GM21367 (cell line): ENCODE measurements around the gene STK33.
"Not testable (repeated sequence)": the region's sequence is repeated elsewhere in the genome, so short reads cannot be mapped to it uniquely, and the experiment has no call there.

ENCODE experiments used
- ATAC-seq: cut with Tn5 transposase; IDR thresholded peaks from one replicate; pipeline ENCODE4 v1.9.1; 2021; ENCODE audit not compliant: unreplicated experiment

The STK33 gene

DNA sequence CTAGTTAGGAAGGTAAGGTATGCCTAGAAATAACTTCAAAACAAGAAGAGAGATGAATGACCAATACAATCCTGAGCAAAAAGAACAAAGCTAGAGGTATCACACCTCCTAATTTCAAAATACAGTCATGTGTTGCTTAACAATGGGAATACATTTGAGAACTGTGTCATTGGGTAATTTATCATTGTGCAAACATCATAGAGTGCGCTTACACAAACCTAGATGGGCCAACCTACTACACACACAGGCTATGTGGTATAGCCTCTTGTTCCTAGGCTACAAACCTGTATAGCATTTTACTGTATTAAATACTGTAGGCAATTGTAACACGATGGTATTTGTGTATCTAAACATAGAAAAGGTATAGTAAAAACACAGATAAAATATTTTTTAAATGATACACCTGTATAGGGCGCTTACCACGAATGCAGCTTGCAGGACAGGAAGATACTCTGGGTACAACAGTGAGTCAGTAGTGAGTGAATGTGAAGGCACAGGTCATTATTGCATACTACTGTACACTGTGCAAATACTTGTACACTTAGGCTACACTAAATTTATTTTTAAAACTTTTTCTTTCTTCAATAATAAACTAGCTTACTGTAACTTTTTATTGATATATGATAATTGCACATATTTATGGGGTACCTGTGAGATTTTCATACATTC is 48.2 kb downstream of the STK33 start:
- ATAC-seq = no peak

DNA sequence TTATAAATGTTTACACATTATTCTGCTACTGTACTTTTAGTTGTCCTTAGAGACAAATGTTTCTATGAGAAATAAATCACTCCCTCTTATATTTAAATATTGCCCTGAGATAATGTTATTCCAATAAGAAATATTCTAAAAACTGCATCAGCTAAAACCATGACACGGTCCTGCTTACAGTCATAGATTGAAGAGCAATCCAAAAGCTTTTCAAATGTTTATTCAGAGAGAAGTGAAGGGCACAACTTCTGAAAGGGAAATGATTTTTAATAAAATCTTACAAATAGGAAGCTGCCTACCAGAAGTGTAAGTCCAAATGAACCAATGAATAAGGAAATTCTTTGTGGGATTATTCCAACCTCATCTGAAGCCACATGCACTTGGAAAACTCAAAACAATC is 49.2 kb downstream of the STK33 start:
- no peak for ATAC-seq

DNA sequence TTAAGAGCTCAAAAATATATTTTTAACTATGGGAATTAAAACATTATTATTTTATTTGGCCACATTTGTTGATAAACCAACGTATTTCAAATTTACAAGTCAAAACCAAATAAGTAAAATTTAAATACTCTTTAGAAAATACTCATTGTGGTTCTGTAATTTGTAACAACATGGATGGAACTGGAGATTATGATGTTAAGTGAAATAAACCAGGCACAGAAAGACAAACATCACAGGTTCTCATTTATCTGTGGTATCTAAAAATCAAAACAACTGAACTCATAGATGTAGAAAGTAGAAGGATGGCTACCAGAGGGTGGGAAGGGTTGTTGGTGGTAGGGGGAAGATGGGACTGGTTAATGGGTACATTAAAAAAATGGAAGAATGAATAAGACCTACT is 50.8 kb downstream of the STK33 start:
- ATAC-seq = no peak

DNA sequence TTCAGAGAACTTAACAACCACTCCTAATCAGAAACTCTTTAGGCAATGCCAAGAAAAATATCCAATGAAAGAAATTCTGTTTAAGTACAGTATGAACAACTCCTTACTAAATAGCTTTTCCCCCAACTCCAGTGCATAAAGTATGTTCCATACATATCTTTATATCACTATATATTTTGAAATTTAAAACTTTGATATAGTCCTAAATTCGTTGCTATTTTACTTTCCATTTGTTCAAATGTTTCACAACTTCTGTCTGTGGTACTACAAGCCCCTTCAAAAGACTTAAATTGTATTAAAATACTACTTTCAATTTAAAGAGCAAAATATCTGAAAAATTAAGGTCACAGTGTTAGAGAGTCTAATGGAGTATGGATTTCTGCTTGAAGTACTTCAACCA is 52.6 kb downstream of the STK33 start:
- ATAC-seq = no peak

DNA sequence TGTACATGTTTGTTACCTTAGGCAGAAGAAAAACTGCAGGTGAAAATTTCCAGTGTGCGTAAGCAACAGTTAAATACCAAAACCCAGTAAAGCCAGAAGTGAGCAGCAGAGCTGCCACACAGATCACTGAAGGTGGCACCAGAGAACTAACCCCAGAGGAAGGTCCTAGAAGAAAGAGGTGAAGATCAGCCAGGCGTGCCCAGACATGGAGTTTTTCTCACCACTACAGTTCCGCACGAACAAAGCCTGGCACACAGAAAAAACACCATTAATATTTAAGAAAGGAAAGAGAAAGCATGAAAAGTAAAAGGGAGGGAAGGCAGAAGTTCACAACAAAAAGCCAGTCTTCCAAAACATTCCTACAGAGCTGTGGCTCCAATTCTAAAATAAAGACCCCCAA is 60.7 kb downstream of the STK33 start:
- peak; percentile 85 for ATAC-seq

DNA sequence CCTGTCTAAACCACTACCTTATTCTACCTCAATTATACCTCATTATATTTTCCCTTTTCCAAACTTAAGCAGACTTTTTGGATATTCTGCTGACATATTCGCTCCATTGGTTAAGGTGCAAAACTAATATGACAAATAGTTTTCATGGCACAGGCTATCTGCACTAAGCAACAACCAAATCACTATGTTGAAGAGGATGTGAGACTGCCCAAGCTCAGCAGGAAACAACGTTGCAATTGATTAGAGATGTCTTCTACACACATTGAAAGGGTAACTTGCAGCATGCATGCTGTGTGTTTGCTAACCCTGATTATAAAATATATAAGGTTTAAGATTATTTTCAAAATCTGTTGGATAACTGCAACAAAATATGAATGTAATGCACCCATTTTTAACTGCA is 61.6 kb downstream of the STK33 start:
- peak; percentile 67 for ATAC-seq

DNA sequence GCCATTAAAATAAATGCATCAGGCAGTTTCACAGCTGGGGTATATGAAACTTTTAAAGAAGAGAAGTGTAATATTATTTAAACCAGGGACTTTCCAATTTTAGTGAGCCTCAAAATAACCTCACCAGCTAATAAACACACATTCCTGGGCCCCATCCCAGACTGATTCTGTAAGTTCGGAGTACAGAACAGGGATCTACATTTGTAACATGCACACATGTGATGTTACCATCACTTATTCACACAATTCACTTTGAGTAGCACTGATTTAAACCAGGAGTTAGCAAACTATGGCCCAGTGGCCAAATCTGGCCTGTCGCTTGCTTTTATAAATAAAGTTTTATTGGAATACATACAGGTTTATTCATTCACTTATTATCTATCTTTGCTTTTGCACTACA is 62.0 kb downstream of the STK33 start:
- no peak for ATAC-seq

DNA sequence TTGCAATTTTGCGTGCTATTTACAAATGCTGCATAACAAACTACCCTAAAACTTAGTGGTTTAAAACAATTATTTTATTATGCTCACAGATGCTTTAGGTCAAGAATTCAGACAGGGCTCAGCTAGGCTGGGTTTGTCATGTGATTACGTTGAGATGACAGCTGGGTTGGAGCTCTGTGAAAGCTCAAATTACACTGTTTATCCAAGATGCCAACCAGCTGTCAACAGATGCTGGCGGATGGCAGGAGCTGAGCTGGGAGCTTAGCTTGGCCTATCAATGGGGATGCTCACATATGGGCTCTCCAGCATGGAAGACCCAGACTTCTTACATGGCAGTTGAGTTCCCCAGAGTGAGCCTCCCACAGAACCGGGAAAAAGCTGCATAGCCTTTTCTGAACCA is 62.7 kb downstream of the STK33 start:
- ATAC-seq = no peak

DNA sequence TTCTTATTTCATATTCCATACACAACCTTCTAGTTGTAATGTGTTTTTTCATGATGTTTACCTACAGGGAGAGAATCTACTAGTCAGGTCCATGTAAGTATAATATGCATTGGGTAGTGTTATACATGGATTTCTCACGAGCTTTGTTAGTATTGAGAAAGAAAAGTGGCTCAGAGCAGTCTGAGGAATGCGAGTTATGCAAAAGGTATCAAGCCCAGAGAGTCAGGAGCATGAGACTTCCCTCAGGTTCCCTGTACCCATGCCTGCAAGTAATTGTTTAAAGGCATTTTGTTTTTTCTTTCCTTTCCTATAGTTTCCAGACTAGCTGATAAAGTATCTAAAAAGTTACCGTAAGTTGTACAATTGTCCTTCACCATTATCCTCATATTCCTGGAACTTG is 66.1 kb downstream of the STK33 start:
- no peak for ATAC-seq

DNA sequence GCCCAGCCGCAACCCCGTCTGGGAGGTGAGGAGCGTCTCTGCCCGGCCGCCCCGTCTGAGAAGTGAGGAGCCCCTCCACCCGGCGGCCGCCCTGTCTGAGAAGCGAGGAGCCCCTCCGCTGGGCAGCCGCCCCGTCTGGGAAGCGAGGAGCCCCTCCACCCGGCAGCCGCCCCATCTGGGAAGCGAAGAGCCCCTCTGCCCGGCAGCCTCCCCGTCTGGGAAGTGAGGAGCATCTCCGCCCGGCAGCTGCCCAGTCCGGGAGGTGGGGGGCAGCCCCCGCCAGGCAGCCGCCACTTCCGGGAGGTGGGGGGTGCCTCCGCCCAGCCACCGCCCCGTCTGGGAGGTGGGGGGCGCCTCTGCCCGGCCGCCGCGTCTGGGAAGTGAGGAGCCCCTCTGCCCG is 70.6 kb downstream of the STK33 start:
- ATAC-seq = no peak

DNA sequence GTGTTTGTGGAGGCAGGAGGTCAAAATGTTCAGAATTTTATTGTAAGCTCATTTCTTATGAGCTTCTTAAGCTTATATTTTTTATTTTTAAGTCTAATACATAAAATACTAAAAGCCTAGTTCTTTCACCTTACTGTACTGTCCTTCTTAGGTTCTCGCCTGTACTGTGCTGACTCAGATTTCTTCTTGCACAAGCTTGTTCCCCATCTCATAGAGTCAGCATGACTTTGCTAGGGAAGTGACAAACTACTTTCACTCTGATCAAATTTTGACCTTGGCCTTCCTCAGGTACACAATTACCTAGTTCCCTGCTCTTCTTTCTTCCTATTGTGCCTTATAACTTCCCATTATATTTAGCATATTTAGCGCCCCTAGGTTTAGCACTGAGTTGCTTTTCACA is 81.5 kb downstream of the STK33 start:
- no peak for ATAC-seq

DNA sequence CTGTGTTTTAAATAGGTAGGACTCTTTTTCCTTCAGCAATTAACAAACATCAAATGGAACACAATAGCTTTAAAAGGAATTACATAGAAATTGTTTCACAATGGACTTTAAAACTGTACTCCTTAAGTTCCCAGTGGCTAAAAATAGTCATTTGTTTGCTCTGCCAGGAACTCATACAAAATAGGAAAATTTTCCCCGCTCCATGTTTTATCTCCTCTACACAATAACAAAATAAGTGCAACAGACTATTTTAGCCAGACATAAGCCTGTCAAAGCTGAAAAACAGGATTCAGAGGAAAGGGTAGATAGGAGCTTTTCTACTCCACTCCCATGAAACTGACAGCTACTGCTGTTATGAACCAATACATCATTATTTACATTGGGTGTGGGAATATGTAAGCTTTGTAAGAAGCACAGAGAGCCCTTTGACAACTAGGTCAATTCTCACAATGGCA is 90.1 kb downstream of the STK33 start:
- ATAC-seq = no peak

DNA sequence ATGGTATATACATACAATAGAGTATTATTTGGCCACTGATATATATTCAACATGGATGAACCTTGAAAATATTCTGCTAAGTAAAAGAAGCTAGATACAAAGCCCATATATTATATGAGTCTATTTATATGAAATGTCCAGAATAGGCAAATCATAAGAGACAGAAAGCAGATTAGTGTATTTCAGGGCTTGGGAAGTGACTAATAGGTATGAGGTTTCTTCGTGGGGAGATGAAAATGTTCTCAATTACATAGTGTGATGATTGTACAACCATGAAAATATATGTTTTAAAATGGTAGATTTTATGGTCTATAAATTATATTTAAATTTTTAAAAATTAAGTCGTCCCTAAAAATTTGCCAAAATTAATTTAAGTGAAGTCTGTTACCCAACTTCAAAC is 92.2 kb downstream of the STK33 start:
- no peak for ATAC-seq

DNA sequence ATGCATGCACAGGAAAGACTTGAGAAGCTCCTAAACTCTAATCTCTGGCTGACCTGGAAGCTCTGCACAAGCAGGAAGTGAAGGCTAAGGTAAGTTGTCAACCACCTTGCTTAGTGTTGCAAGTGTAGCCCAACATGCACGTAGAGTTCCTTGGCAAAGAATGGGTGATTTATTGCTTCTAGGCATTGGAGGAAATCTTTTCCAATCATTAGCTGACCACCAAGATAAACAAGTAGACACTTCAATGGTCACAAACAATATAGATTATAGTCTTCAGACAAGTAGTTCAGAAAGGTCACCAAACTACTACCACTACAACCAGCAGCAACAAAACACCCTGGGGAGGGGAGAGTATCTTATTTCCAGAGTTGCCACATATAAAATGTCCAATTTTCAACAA is 105.6 kb downstream of the STK33 start:
- no peak for ATAC-seq

DNA sequence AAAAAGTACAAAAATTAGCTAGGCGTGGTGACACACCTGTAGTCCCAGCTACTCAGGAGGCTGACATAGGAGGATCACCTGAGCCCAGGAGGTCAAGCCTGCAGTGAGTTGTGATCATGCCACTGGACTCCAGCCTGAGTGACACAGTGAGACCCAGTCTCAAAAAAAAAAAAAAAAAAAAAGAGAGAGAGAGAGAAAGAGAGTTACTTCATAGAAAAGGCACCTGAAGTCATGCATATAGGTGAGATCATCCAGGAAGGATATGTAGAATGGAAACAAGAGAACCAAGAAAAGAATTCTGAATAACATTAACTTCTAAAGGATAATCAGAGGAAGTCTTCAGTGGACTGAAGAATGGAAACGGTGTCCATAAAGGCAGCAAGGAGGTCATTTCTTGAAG is 106.8 kb downstream of the STK33 start:
- no peak for ATAC-seq

DNA sequence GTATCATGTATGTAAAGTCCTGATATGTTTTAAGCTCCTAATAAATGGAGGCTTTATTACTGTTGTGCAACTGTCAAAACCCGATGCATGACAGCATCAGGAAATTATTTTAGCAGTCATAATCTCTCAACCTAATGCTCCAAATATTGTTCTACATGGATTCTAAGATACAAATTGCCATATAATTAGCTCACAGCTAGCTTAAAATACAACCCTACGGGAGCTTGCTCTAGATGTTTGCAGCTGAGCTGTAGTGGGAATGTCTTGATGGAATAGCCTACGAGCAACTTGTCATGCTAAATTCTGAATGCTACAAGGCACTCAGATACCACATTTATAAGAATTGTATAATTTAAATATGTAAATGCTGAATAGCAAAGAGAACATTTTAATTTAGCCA is 109.8 kb downstream of the STK33 start:
- no peak for ATAC-seq

DNA sequence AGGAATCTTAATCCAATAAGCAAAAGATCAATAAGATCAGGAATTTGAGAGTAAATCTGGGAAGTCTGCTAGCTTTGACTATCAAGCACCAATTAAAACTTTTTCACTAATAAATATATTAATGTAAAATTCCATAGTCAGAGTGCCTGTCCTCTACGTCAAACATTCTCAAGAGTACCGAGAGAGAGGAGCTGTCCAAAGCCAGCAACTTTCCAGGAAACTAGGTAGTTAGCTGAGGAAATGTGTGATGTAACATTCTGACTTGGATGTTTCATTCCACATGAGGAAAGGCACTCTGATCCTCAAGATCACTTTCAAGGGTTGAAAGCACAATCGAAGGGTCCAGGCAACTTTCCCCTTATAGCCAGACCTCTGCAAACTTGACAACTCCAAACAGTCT is 113.2 kb downstream of the STK33 start:
- no peak for ATAC-seq

DNA sequence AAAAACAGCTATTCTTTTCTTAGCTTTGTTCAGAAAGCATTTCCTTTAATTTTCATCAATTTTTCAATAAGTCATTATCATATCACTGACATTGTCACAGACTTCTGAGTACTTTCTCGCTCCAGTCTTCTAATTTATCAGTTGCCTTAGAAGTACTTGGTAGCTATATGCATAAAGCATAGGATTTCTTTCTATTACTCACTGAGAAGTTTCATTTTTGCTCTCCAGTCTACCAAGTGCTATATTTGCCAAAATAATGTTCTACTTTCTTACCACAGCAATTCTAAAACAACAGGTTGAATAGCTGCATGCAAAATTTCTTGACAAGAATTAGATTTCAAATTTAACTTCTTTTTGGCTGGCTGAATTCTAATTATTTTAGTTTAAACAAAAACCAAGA is 116.3 kb downstream of the STK33 start:
- peak; percentile 79 for ATAC-seq

DNA sequence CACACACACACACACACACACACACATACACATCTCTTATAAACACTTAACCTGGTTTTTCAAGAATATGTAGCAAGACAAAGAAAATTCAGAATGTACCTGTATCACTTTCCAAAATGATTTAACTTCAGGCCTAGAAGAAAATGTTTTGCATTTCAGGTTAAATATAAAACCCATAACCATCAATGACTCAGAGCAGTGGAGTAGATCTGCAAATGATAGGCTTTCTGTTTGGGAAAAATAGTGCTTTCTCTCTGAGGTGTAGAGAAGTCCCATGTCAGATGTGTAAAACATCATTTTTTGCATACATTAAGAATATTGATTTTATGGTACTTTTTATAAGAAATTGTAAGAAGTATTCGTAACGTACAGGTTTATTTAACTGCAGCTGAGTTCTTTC is 116.9 kb downstream of the STK33 start:
- ATAC-seq = no peak

DNA sequence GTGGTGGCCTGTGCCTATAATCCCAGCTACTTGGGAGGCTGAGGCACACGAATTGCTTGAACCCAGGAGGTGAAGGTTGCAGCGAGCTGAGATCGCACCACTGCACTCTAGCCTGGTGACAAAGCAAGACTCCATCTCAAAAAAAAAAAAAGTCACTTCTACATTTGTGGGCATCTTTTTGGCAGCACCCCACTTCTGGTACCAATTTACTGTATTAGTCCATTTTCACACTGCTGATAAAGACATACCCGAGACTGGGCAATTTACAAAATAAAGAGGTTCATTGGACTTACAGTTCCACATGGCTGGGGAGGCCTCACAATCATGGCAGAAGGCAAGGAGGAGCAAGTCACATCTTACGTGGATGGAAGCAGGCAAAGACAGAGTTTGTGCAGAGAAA is 126.2 kb downstream of the STK33 start:
- ATAC-seq = not testable (repeated sequence)

DNA sequence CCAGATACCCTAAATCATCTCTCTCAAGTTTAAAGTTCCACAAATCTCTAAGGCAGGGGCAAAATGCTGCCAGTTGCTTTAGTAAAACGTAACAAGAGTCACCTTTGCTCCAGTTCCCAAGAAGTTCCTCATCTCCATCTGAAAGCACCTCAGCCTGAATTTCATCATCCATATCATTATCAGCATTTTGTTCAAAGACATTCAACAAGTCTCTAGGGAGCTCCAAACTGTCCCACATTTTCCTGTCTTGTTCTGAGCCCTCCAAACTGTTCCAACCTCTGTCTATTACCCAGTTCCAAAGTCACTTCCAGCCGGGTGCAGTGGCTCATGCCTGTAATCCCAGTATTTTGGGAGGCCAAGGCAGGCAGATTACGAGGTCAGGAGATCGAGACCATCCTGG is 126.7 kb downstream of the STK33 start:
- not testable (repeated sequence) for ATAC-seq

DNA sequence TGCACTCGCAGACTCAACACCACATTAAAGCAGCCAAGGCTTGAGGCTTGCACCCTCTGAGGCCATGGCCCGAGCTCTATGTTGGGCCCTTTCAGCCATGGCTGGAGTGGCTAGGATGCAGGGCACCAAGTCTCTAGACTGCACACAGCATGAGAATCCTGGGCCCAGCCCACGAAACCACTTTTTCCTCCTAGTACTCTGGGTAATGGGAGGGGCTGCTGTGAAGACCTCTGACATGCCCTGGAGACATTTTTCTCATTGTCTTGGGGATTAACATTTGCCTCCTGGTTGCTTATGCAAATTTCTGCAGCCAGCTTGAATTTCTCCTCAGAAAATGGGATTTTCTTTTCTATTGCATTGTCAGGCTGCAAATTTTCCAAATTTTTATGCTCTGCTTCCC is 127.1 kb downstream of the STK33 start:
- not testable (repeated sequence) for ATAC-seq

DNA sequence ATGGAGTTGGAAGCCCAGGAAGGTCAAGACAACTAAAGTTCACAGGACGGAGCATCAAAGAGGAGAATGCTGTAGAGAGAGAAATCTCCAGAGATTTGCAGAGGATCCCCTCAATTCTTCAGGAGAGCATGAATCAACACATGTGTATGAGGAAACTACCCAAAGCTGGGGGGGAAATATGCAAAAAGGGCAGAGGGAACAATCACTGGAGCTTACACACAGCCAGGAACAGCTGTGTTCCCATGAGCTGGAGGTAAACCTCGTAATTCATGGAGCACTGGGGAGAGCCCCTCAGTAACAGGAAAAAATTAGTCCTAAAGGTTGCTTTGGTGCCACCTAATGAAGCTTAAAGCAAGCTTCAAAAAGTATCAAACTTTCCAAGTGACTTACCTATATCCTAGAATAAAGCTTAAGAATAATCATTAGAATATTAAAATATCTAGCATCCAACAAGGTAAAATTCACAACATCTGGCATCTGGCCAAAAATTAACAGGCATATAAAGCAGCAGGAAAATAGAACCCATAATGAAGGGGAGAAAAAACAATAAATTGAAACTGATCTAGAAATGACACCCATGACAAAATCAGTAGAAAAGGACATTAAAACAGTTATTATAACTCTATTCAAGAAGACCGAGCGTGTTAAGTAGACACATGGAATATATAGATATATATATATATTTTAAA is 134.2 kb downstream of the STK33 start:
- ATAC-seq = no peak
